SH-SY5Y (cell line): ENCODE data around the gene RTEL1.

Source experiments
- GATA2 ChIP-seq: IDR thresholded peaks from 2 replicates; pipeline ENCODE4 v1.6.1; 2011; ENCODE audit warnings: mild to moderate bottlenecking, low read depth, low read length
- GATA3 ChIP-seq: IDR thresholded peaks from 2 replicates; pipeline ENCODE4 v1.6.1; 2011; ENCODE audit warnings: low read depth, mild to moderate bottlenecking, low read length, moderate library complexity

The RTEL1 gene

GRCh38 chr20:63737945-63738686 is 80.0 kb downstream of the RTEL1 start:
- TF ChIP-seq GATA3, result no peak
- TF ChIP-seq GATA2, result no peak

- no peak for TF ChIP-seq GATA2
- TF ChIP-seq GATA3, result no peak
Observed at GRCh38 chr20:63738687-63739129, 80.6 kb downstream of the RTEL1 start.

- TF ChIP-seq GATA3 (no peak), GATA2 (no peak)
Observed at GRCh38 chr20:63739130-63740069, 81.3 kb downstream of the RTEL1 start, which contains the start of gene SLC2A4RG. SLC2A4RG (plus strand) TSS chr20:63739776; CDS start chr20:63739913, 137 bp downstream.

GRCh38 chr20:63740070-63740626 is 82.0 kb downstream of the RTEL1 start:
- TF ChIP-seq GATA3 (no peak), GATA2 (no peak)

- TF ChIP-seq GATA2 (no peak), GATA3 (no peak)
Observed at GRCh38 chr20:63740627-63741353, 82.7 kb downstream of the RTEL1 start.

GRCh38 chr20:63741354-63741675 is 83.2 kb downstream of the RTEL1 start:
- TF ChIP-seq GATA3, result no peak
- no peak for TF ChIP-seq GATA2

GRCh38 chr20:63741676-63742380 is 83.7 kb downstream of the RTEL1 start:
- TF ChIP-seq GATA2 (no peak), GATA3 (no peak)

GRCh38 chr20:63742381-63743024 is 84.4 kb downstream of the RTEL1 start:
- TF ChIP-seq GATA2 (no peak), GATA3 (no peak)

- no peak for TF ChIP-seq GATA2
Observed at GRCh38 chr20:63743210-63743970, 85.3 kb downstream of the RTEL1 start.

- no peak for TF ChIP-seq GATA2
- TF ChIP-seq GATA3, result no peak
Observed at GRCh38 chr20:63744158-63744557, 86.0 kb downstream of the RTEL1 start.

- TF ChIP-seq GATA3 (no peak), GATA2 (no peak)
Observed at GRCh38 chr20:63744574-63745423, 86.7 kb downstream of the RTEL1 start.
